ENCODE data around the gene SYNGR3. TPM values are rescaled to one million over a fixed set of nuclear protein-coding genes. Genes with fewer than 3 reads are reported as not detected.
A peak's percentile ranks its signal among the peaks of the same experiment; 100 is the strongest.

The SYNGR3 gene
- total RNA-seq, 1 experiment from 2014 or later = 4.3 TPM

DNA sequence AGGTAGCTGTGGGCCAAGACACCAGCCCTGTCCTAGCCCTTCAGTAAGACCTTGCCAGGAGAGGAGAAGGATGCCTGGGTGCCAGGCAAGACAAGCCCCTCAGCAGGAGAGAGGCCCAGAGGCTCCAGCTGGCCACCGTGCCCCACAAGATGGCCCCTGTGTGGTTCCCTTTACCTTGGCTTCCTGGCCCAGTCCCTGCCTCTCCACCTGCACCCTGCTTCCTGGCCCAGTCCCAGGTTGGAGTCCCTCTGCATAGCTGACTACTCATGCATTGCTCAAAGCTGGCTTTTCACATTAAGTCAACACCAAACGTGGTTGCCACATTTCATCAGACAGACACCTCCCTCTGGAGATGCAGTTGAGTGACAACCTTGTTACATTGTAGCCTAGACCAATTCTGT lies 4.0 kb downstream of the SYNGR3 start:
- Histone ChIP-seq H3F3A (ENCODE audit: insufficient read depth, low read depth) (peaks cover 59% of the 10 kb centered on the region), H3K36me3 (ENCODE audit: low read depth) (no peaks in the 10 kb centered on the region), H3K4me2 (peak overlapping the region; percentile 5), H3K9me3 (ENCODE audit: insufficient read depth, low read depth) (no peaks in the 10 kb centered on the region), H2AFZ (no peak overlapping the region), H3K4me3 (no peak overlapping the region), H3K9me2 (ENCODE audit: insufficient read depth) (no peaks in the 10 kb centered on the region), H3K27me3 (ENCODE audit: insufficient read depth, low read depth) (no peaks in the 10 kb centered on the region), H3K79me2 (ENCODE audit: low read depth) (no peaks in the 10 kb centered on the region), H3K4me1 (replicated peaks; ENCODE audit: insufficient read depth) (peaks cover 26% of the 10 kb centered on the region), H3K27ac (peak overlapping the region; percentile 45; the same call in 1 of the 2 replicates), H4K20me1 (ENCODE audit: insufficient read depth) (no peaks in the 10 kb centered on the region)
- intact Hi-C loops (cut with micrococcal nuclease; ENCODE audit: unreplicated experiment) = no loop called here
- ChIA-PET CTCF (no interaction called here), POLR2A (ENCODE audit: unreplicated experiment) (interaction anchor here (0.5 kb wide), 1 partner anchor 15 kb away, joined by 5 read pairs; no protein-coding TSS in a partner anchor)
- no peak for TF ChIP-seq EZH2 (IDR thresholded peaks at IDR 0.05; ENCODE audit: low read depth)
- TF ChIP-seq, protein P1, sequence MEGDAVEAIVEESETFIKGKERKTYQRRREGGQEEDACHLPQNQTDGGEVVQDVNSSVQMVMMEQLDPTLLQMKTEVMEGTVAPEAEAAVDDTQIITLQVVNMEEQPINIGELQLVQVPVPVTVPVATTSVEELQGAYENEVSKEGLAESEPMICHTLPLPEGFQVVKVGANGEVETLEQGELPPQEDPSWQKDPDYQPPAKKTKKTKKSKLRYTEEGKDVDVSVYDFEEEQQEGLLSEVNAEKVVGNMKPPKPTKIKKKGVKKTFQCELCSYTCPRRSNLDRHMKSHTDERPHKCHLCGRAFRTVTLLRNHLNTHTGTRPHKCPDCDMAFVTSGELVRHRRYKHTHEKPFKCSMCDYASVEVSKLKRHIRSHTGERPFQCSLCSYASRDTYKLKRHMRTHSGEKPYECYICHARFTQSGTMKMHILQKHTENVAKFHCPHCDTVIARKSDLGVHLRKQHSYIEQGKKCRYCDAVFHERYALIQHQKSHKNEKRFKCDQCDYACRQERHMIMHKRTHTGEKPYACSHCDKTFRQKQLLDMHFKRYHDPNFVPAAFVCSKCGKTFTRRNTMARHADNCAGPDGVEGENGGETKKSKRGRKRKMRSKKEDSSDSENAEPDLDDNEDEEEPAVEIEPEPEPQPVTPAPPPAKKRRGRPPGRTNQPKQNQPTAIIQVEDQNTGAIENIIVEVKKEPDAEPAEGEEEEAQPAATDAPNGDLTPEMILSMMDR (conservative IDR thresholded peaks at IDR 0.05) = no peak
- peak in 1 of 2 experiments; percentile 81 for DNase-seq
- no TSS peak for BruUV-seq (replicated peaks)

DNA sequence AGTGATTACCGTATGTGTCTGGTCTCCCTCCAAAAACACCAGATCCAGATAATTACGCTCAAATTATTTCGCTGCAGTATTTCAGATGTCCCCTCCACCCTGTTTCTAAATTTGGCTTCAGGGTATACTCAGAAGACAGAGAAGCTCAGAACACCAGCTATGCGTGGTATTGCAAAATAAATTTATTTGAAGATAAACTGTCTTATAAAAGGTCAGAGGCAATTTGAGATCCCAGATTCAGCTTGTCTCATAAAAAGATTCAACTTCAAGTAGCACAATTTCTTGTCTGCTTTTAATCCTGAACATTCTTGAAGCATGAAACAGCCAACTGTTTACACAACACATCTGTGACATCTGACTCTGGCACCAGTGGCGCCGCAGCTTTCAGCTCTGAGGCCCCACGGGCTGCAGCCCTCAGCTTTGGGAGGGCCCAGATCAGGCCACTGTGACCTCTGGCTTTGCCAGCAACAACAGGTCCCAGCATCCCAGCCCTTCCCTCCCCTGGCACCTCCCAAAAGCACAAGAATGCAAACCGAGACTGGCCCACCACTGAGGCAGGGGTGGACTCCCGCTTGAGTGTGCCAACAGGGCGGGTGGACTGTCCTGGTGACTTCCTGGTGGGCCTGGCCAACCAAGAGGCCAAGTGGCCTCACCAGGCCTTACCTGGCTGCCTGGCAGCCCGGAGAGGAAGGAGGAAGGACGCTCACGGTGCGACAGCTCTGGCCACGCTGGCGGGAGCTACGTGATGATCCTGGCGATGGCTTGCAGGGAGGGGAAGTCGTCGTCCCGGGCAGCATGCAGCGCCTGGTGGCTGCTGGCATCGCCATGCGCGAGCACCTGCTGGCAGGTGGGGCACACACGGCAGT lies 8.0 kb downstream of the SYNGR3 start:
- Histone ChIP-seq H3K9me3 (ENCODE audit: insufficient read depth, low read depth) (no peaks in the 10 kb centered on the region), H3K9me2 (ENCODE audit: insufficient read depth) (no peaks in the 10 kb centered on the region), H3K36me3 (ENCODE audit: low read depth) (no peaks in the 10 kb centered on the region), H3K27me3 (ENCODE audit: insufficient read depth, low read depth) (no peaks in the 10 kb centered on the region), H3K4me3 (no peak overlapping the region), H3K79me2 (ENCODE audit: low read depth) (no peaks in the 10 kb centered on the region), H2AFZ (no peak overlapping the region), H3K27ac (no peak overlapping the region), H3F3A (ENCODE audit: insufficient read depth, low read depth) (peaks cover 38% of the 10 kb centered on the region), H4K20me1 (ENCODE audit: insufficient read depth) (peaks cover 3% of the 10 kb centered on the region; the same call in 1 of the 2 replicates), H3K4me1 (replicated peaks; ENCODE audit: insufficient read depth) (peaks cover 20% of the 10 kb centered on the region), H3K4me2 (no peak overlapping the region)
- ChIA-PET CTCF (no interaction called here), POLR2A (ENCODE audit: unreplicated experiment) (interaction anchor here (0.6 kb wide), 1 partner anchor 218 kb away, joined by 4 read pairs; no protein-coding TSS in a partner anchor)
- no peak for DNase-seq
- intact Hi-C loops (cut with micrococcal nuclease; ENCODE audit: unreplicated experiment) = no loop called here
- BruUV-seq (replicated peaks) = TSS peak; percentile 18
- no peak for TF ChIP-seq EZH2 (IDR thresholded peaks at IDR 0.05; ENCODE audit: low read depth)
- TF ChIP-seq, protein P1 (conservative IDR thresholded peaks at IDR 0.05) = no peak

DNA sequence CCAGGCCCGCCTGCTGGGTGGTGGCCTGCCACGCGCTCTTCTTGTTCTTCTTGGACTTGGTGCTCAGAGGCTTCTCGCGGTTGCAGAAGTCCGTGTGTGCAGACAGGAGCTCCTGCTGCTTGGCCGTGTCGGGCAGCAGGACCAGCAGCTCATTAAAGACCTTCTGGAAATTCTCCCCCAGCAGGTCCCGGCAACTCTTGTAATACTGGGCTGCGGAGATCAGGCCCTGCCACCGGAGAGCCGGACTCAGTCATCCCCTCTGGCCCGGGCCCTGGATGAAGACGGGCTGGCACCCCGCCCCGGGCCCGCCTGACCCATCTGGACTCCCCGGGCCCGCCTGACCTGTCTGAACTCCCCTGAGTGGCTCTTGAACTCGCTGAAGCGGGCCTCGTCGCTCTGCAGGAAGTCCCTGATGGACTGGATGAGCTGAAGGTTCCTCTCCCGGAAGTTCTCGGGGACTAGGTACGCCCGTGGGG lies 8.6 kb downstream of the SYNGR3 start:
- Histone ChIP-seq H3K27ac (no peak overlapping the region), H3K4me3 (no peak overlapping the region), H4K20me1 (ENCODE audit: insufficient read depth) (peaks cover 6% of the 10 kb centered on the region; the same call in 1 of the 2 replicates), H3F3A (ENCODE audit: insufficient read depth, low read depth) (peaks cover 31% of the 10 kb centered on the region), H3K79me2 (ENCODE audit: low read depth) (0 out of 2 replicates have a peak, but pooled peaks cover 2% of the 10 kb centered on the region), H3K27me3 (ENCODE audit: insufficient read depth, low read depth) (no peaks in the 10 kb centered on the region), H2AFZ (no peak overlapping the region), H3K9me2 (ENCODE audit: insufficient read depth) (no peaks in the 10 kb centered on the region), H3K4me2 (no peak overlapping the region), H3K4me1 (replicated peaks; ENCODE audit: insufficient read depth) (peaks cover 16% of the 10 kb centered on the region), H3K36me3 (ENCODE audit: low read depth) (0 out of 2 replicates have a peak, but pooled peaks cover 3% of the 10 kb centered on the region), H3K9me3 (ENCODE audit: insufficient read depth, low read depth) (no peaks in the 10 kb centered on the region)
- ChIA-PET POLR2A (ENCODE audit: unreplicated experiment) (no interaction called here), CTCF (no interaction called here)
- intact Hi-C loops (cut with micrococcal nuclease; ENCODE audit: unreplicated experiment) = no loop called here
- BruUV-seq (replicated peaks) = no TSS peak
- TF ChIP-seq, protein P1 (conservative IDR thresholded peaks at IDR 0.05) = no peak
- TF ChIP-seq EZH2 (IDR thresholded peaks at IDR 0.05; ENCODE audit: low read depth) = no peak
- DNase-seq = no peak

Measured in PC-9 (cell line).